Peyer's patch (tissue), 4 donors: ENCODE data around the gene RRP12.

Experiments used
- CTCF ChIP-seq, 6 experiments: fragments of 450-650 bp in 4 of 6; fragments of 200-600 bp in 2 of 6; sonication (generic) in 1 of 6; IDR thresholded peaks; one replicate each; pipeline ENCODE4 v1.5.1; 2017 to 2019; ENCODE audit warnings: antibody characterized with exemption in 6 of 6, mild to moderate bottlenecking in 3 of 6, moderate library complexity in 1 of 6
- POLR2A ChIP-seq, 2 donors: fragments of 450-650 bp; IDR thresholded peaks; one replicate each; pipeline ENCODE4 v1.5.1; 2017; ENCODE audit warnings: antibody characterized with exemption in 2 of 2, mild to moderate bottlenecking in 2 of 2, moderate library complexity in 2 of 2

- TF ChIP-seq CTCF (IDR thresholded peaks at IDR 0.05) (no peak), POLR2A (IDR thresholded peaks at IDR 0.05) (no peak)
Observed at GRCh38 chr10:97428572-97428981, 27.4 kb upstream of the RRP12 start.
